H1 (cell line): ENCODE measurements around the gene MANSC1. TPM values are rescaled to one million over a fixed set of nuclear protein-coding genes. Genes with fewer than 3 reads are reported as not detected.

Experiments
- MAX ChIP-seq: IDR thresholded peaks from 2 replicates; pipeline ENCODE4 v1.6.1; 2012; ENCODE audit warnings: inconsistent platforms
- polyA plus RNA-seq, 7 experiments: library from polyadenylated mRNA; depleted of rRNA in 3 of 7; stranded (reverse) in 5 of 7; unstranded in 2 of 7; fragments of >200 nt in 5 of 7; fragments of 200-250 nt in 2 of 7; gene quantifications; 1 replicate in 5 of 7; 2 replicates in 1 of 7; 4 replicates in 1 of 7; pipeline versions ENCODE4 v1.2.1 to v1.2.3, GENCODE V29; 2011 to 2013; ENCODE audit warnings: missing spikeins in 2 of 7, mixed read lengths in 2 of 7
- total RNA-seq: library from RNA; stranded (reverse); fragmentation: NEBNext Ultra II Directional; extraction: Animal tissue kit (Norgen Biotek cat#: 25700); gene quantifications from 2 replicates; pipeline ENCODE4 v1.2.1, GENCODE V29; 2021

MANSC1 gene
- total and polyA plus RNA-seq, 2 of the 8 experiments (the other 6 are each of a cell fraction or from before 2014, with no cell fraction given), result 2.0 to 8.9 TPM

- no peak for TF ChIP-seq MAX
Observed at GRCh38 chr12:12338527-12339168, 11.4 kb downstream of the MANSC1 start (continued).
